NCI-H2107 treated with DMSO at 0.1 percent for 48 hours (cell line): ENCODE data around the gene HECTD3.

Experiments used
- DNase-seq: peaks from one replicate; lab custom pipeline; 2025; ENCODE audit not compliant: unreplicated experiment; lab: John Stamatoyannopoulos, UW

Gene HECTD3

DNA sequence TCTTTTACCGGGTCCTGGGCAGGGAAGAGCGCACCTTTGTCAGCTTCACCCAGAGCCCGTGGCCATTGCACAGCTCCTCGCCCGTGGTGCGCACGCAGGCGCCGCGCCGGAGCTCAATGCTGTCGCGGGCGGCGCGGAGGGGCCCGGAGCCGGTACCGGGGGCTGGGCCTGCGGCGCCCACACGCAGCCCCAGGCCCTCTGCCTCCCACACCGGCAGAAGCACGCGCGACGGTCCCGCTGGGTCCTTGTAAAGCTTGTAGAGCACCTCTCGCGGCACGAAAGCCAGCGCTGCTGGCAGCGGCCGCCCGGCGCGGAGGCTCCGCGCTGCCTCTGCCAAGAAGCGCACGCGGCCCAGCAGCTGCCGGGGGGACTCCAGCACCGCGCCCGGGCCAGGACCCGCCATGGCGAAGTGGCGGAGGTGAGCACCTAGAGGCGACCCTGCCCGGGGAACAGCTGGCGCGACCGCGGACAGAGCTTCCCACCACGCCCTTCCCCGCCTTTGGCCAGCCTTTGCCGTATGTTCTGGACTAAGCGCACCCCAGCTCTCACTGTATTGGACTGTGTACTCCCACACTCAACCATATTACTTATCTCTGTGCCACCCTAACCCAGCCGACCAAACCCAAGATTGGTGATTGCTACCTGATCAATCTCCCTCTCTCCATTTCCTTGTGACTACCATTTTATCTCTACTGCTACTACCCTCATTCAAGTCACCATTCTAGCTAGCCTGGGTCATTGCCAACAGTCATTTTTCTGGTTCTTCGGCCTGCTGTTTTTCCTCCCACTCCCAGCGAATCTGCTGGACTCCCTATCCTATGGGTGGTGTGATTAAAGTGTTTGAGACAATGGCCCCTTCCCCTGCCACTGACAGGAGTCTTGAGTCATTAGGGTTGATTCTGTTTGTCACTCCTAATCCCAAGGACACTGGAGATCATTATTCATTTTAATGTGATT, at the start of gene HECTD3:
TSS of gene HECTD3 (minus strand) at position 470 of the 957 bp plus-strand sequence. CDS start at position 403, 67 bp downstream.
- DNase-seq, result peak; percentile 86

GRCh38 chr1:45059829-45060228, 48.7 kb upstream of the HECTD3 start:
- no peak for DNase-seq

GRCh38 chr1:45057542-45057941, 46.4 kb upstream of the HECTD3 start:
- DNase-seq, result no peak

- DNase-seq, result no peak
These were observed 40.1 kb upstream of the HECTD3 start for GRCh38 chr1:45051005-45051772.

DNA sequence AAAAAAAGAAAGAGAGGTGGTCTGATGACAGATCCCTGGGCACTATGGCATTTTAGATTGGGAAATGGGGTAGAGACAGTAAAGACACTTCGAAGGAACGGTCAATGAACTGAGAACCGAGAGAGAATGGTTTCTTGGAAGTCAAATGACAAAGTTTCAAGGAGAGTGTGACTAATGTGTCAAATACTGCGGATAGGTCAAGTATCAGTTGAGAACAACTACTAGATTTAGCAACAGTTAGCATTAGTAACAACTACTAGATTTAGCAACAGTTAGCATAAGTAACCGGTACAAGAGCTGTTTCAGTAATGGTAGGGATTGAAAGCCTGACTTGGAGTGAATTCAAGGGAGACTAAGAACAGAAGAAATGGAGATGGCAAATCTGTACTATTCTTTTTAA, 35.9 kb upstream of the HECTD3 start:
- DNase-seq, result no peak

DNA sequence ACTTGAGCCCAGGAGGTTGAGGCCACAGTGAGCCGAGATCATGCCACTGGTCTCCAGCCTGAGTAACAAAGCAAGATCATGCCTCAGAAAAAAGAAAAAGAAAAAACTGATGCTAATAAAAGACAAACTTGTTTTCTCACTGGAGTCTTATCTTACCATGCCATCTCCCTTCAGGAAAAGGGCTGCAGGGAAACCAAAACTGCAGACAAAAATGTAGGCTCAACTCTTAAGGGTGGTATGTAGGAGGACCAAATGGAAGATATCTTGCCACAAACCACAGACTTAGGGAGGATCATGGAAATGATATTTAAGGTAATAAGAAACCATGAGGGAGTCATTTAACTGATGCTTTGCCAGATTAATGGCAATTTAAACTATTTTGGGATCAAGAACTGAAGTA, 33.8 kb upstream of the HECTD3 start:
- no peak for DNase-seq

DNA sequence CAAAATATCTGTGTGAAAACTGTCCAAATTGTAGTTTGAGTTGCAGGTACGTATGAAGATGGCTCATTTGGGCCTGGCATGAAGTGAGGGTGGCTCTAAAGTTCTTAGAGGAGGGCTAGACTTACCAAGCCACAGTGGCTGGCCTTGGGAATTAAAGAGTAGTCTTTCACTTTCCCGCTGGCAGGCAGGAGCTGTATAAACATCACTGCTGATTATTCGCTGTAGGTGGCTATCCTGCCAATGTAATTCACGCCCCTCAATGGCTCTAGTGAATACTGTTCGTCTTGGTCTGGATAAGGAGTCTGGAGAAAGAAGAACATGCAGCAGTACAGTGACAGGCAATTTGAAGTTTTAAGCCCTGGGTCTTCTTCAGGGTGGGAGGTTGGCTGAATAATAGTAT, 32.0 kb upstream of the HECTD3 start:
- DNase-seq, result no peak

DNA sequence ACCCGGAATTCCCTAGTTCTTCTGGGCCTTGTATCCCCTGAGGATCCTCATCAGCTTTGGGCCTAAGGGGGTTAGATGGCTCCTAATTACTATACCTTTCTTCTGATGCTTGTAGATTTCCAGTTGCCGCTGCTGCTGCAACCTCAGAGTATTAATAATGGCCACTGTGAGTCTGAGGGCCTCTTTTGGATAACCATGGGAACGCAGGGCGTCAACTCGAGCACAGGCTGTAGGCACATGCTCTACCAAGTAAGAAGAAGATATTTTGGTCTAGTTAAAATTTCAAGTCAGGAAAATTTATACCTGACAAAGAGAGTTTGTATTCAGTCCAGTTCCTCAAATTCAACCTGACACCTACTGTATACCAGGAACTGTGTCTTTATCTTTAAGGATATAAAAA, 29.2 kb upstream of the HECTD3 start:
- no peak for DNase-seq

GRCh38 chr1:45038661-45039364, 27.7 kb upstream of the HECTD3 start:
- DNase-seq, result no peak

DNA sequence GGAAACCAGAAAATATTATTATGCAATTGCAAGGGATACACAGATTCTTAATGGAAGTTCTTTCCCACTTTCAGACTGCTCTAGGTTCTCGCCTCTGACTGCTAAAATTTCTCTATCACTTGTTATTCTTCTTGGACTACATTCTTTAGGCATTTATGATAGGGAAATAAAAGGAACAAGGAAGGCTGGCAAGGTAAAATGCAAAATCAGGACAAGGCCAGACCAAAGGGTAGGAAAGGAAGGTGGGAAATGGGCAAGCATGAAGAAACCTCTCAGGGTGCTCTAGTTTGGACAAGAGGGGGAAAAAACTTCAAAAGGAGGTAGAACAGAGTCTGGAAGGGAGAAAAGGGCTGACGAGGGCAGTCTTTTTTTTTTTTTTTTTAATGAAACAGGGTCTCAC, 27.1 kb upstream of the HECTD3 start:
- no peak for DNase-seq

GRCh38 chr1:45037456-45037855, 26.3 kb upstream of the HECTD3 start:
- no peak for DNase-seq

GRCh38 chr1:45035631-45036301, 24.6 kb upstream of the HECTD3 start:
- DNase-seq, result no peak

DNA sequence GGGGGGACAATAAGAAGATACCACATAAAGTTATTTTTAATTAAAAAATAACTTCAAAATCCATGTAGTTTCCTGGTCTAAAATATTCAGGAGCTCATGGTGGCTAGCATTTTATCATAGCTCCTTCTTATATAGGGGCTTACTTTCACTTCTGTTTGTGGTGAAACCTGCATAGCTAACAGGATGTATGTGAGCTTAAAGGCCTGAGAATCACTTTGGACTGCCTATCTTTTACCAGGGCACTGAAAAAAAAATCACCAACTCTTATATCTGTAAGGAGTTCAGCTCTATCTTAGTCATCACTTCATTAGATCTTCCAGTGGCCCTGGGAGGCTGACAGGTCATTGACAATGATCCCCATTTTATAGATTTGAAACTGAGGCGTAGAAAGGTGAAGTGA, 22.2 kb upstream of the HECTD3 start:
- DNase-seq, result no peak

- peak; percentile 56 for DNase-seq
These were observed 21.7 kb upstream of the HECTD3 start for GRCh38 chr1:45032837-45033236.

DNA sequence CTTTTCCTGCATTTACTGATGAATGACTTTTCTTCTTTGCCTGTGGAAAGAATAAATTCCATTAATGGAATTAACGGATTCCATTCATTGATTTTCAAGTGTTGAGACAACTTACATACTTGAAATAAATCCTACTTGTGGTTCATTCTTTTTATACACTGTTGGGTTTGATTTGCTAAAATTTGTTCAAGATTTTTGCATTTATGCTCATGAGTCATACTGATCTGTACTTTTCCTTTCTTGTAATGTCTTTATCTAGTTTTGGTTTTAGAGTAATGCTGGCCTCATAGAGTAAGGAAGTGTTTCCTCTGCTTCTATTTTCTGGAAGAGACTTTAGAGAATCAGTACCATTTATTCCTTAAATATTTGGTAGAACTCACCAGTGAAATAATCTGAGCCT, 15.3 kb upstream of the HECTD3 start:
- DNase-seq, result no peak

DNA sequence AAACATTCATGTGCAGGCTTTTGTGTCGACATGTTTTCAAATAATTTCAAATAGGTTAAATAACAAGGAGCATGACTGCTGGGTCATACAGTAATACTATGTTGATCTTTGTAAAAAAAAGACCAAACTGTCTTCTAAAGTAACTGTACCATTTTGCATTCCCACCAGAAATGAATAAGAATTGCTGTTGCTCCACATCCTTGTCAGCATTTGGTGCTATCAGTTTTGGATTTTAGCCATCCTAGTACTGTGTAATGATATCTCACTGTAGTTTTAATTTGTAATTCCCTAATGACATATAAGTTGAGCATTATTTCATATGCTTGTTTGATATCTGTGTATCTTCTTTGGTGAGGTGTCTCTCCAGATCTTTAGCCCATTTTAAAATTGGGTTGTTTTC, 12.5 kb upstream of the HECTD3 start:
- no peak for DNase-seq

DNA sequence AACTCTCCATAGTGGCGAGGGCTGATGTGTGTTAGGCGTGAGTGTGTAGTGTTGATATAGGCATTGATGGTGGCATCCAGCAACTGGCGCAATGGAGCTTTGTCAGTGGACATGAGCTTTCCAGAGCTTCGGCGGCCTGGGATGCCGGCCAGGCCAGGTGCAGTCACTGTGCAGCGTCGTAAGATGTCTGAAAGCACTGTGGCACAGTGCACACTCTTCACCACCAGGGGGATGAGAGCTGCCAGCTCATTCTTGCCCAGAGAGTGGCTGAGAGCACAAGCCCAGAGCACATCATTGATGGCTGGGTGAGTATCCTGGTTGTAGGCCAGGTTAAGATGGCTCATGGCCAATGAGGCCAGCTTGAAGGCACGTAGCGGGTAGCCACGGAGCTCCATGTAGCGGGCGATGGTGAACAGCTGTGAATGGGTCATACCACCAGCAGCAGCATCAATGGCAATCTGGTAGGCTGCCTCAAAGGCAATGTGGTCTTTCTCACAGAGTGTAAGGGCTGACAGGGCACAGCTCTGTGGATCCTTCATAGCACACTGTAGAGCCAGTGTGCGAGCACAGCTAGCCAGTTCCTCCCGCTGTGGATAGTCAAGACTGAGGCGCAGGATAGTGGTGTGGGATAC, 7.6 kb upstream of the HECTD3 start:
- DNase-seq, result peak; percentile 58

DNA sequence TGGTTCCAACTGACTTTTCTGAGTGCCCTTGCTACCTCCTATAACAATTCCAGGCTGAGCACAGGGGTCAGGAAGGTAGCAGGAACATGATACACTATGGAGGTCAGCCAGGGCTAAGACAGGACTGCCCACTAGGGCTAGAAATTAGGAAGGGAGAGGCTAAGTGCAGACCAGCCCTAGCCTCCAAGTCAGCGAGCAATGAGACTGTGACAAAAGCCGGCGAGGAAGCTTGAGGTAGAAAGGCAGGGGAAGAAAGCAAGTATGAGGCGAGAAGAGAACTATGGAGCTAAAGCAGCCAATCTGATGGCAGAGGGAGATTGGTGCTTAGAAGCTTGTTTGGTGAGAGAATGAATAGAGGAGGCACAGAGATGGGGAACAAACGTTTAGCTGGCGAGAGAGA, 5.6 kb upstream of the HECTD3 start:
- DNase-seq, result no peak

GRCh38 chr1:45016090-45016697, 5.1 kb upstream of the HECTD3 start:
- DNase-seq, result no peak

- DNase-seq, result no peak
These were observed 4.6 kb upstream of the HECTD3 start for GRCh38 chr1:45015683-45016082.
